GM19035 (cell line): ENCODE results near the gene ABCC4.

Experiments
- ATAC-seq: cut with Tn5 transposase; IDR thresholded peaks from one replicate; pipeline ENCODE4 v1.9.1; 2021; ENCODE audit not compliant: unreplicated experiment

The ABCC4 gene

GRCh38 chr13:95235199-95235756 is 66.0 kb downstream of the ABCC4 start:
- ATAC-seq: no peak

- ATAC-seq: peak; percentile 77
Measured at GRCh38 chr13:95234242-95234641, 67.0 kb downstream of the ABCC4 start.

- ATAC-seq: no peak
Measured at GRCh38 chr13:95233026-95233635, 68.1 kb downstream of the ABCC4 start.

- ATAC-seq: no peak
Measured at GRCh38 chr13:95231393-95231792, 69.9 kb downstream of the ABCC4 start.

- no peak for ATAC-seq
Measured at GRCh38 chr13:95229855-95230254, 71.4 kb downstream of the ABCC4 start.

- ATAC-seq: no peak
Measured at GRCh38 chr13:95228130-95228529, 73.1 kb downstream of the ABCC4 start.

- peak; percentile 85 for ATAC-seq
Measured at GRCh38 chr13:95226932-95227695, 74.1 kb downstream of the ABCC4 start.

- peak; percentile 23 for ATAC-seq
Measured at GRCh38 chr13:95226476-95226875, 74.8 kb downstream of the ABCC4 start.

- ATAC-seq: no peak
Measured at GRCh38 chr13:95226050-95226449, 75.2 kb downstream of the ABCC4 start.

- no peak for ATAC-seq
Measured at GRCh38 chr13:95224064-95224463, 77.2 kb downstream of the ABCC4 start.

- peak; percentile 40 for ATAC-seq
Measured at GRCh38 chr13:95222733-95223018, 78.6 kb downstream of the ABCC4 start.

- peak; percentile 26 for ATAC-seq
Measured at GRCh38 chr13:95221971-95222732, 79.1 kb downstream of the ABCC4 start.

GRCh38 chr13:95220611-95221010 is 80.6 kb downstream of the ABCC4 start:
- no peak for ATAC-seq

GRCh38 chr13:95217920-95218830 is 83.1 kb downstream of the ABCC4 start:
- ATAC-seq: no peak

- ATAC-seq: no peak
Measured at GRCh38 chr13:95216182-95216581, 85.1 kb downstream of the ABCC4 start.

GRCh38 chr13:95212983-95213850 is 88.0 kb downstream of the ABCC4 start:
- ATAC-seq: no peak

- ATAC-seq: no peak
Measured at GRCh38 chr13:95209109-95209508, 92.1 kb downstream of the ABCC4 start.

- ATAC-seq: peak; percentile 90
Measured at GRCh38 chr13:95207769-95208366, 93.4 kb downstream of the ABCC4 start.

GRCh38 chr13:95206116-95206515 is 95.1 kb downstream of the ABCC4 start:
- no peak for ATAC-seq
